DMS53 treated with DMSO at 0.1 percent for 48 hours (cell line): ENCODE data around the gene PPP1R11.
"Not testable (repeated sequence)": the region's sequence is repeated elsewhere in the genome, so short reads cannot be mapped to it uniquely, and the experiment has no call there.

ENCODE experiments used
- DNase-seq: peaks from one replicate; lab custom pipeline; 2025; ENCODE audit not compliant: unreplicated experiment; lab: John Stamatoyannopoulos, UW

The PPP1R11 gene, protein sequence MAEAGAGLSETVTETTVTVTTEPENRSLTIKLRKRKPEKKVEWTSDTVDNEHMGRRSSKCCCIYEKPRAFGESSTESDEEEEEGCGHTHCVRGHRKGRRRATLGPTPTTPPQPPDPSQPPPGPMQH

GRCh38 chr6:30066577-30067459, at the start of gene PPP1R11:
PPP1R11 (plus strand) TSS chr6:30067198; CDS start chr6:30067411, 213 bp downstream.
- peak; percentile 98 for DNase-seq

DNA sequence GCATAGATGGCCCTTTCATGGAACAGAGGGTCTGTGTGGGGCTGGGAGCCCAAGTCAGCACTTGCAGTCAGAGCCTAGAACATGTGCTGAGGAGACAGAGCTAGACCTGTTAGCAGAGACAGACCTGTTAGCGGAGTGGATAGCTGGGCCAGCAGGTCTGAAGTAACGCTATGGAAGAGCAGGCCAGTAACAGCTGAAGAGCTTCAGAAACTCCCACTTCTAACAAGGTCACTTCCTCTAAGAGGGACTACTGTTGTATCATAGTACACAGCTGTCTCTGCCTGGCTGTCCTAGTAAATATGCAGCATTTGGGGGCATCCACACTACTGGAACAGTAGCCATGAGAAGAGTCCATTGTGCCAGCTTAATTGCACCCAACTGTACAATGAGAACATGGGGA, 47.2 kb upstream of the PPP1R11 start:
- DNase-seq = no peak

DNA sequence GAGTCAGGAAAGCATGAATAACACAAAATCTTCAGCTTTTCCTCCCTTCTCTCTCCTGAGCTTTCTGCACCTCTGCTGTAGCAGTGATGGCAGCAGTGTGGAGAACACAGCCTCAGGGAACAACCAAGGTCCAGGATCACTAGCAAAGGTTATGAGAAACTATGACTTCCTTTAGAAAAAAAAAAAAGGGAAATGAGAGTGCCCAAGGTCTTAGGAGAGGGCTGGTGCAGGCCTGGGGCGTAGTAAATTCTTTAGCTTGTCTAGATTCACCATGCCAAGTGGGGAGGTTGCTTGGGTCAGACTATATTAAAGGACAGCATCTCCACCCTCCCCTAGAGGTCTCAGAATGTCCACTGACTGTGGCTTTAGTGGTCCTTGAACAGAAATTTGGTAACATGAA, 46.4 kb upstream of the PPP1R11 start:
- DNase-seq = no peak

- no peak for DNase-seq
Observed at GRCh38 chr6:30022189-30022588, 44.8 kb upstream of the PPP1R11 start.

- not testable (repeated sequence) for DNase-seq
Observed at GRCh38 chr6:30022712-30023111, 44.3 kb upstream of the PPP1R11 start.

GRCh38 chr6:30025186-30025585, 41.8 kb upstream of the PPP1R11 start:
- peak; percentile 11 for DNase-seq

GRCh38 chr6:30029588-30029987, 37.4 kb upstream of the PPP1R11 start:
- DNase-seq = no peak

DNA sequence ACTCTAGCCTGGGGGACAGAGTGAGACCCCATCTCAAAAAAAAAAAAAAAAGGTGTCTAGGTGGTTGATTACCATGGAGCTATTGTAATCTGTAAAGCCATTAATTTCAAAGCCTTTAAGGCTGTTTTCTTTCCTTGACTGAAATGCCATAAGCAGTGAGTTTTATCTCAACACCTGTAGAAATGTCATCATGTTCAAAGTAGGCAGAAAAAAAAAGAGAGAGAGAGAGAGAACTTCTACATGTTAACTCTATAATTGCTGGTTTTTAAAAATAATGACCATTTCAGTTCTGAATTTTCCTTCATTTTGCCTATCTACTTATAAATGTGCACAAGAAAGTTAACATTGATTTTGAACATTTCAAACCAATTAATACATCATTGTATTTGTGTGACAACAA, 35.6 kb upstream of the PPP1R11 start:
- DNase-seq = no peak

- DNase-seq = not testable (repeated sequence)
Observed at GRCh38 chr6:30033440-30033839, 33.6 kb upstream of the PPP1R11 start.

DNA sequence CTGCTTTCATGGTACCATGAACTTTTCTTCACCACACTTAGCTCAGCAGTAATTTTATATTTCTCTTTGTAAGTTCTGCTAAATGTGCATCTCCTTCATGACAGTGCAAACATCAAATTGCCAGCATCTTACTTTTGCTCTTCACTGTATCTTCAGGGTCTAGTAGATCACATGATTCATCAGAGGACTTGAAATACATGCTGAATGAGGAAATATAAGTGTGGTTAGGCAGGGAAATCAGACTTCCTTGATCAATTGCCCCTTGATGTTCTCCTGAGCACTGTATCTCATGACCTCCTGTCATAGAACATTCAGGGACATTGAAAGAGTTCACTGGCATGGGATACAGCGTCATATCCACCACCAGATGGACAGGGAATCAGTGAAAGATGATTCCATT, 31.2 kb upstream of the PPP1R11 start:
- no peak for DNase-seq

DNA sequence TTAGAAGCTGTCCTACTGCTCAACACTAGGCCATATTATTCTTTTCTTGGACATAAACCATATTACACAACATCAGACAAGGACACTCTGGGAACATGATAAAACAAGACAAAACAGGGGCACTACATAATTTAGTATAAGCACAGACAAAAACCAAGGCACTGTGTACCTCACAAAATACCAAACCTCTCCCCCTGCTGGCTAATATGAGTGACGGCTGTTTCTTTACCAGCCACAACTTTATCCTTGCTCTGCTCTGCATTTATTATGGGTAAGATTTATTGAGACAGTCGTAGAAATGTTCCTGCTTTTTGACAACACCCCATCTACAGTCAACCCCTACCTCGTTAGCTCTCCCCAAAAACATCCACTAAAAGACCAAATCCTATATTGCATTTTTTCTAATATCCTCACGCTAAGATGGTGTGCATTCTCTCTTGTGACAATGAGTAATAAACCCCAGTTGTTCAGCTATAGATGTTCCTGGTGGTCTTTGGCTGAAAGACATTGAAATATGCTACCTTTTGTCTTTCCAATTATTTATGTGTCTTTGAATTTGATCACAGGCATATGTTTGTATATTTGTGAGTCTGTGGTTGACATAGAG, 29.7 kb upstream of the PPP1R11 start:
- DNase-seq = no peak

DNA sequence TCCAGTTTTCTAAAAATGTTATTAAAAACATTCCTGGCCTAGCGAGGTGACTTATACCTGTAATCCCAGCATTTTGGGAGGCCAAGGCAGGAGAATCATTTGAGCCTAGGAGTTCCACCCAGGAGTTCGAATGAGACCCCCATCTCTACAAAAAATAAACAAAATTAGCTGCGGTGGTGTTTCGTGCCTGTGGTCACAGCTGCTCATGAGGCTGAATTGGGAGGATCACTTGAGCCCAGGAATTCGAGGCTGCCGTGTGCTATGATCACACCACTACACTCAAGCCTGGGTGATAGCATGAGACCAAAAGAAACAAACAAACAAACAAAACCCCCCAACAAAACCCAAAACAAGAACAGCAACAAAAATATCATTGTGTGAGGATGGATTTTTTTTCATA, 25.8 kb upstream of the PPP1R11 start:
- no peak for DNase-seq

- DNase-seq = no peak
Observed at GRCh38 chr6:30041821-30042220, 25.2 kb upstream of the PPP1R11 start.

DNA sequence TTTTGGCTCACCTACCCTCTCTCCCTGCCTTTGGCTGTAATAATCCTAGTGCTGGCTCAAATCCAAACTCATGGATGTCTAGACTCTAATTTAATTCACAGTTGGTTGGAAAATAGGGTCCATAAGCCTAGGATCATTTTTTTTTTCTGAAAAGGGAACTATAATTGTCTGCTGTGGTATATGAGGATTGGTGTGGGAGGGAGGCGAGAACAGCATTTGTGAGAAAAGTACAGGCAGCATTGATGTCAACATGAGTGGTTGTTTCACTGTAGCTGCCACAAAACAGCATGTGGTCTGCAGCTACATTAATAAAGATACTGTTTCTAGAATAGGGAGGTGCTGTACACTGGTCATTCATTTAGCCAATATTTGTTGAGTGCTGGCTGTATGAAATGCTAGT, 24.5 kb upstream of the PPP1R11 start:
- DNase-seq = no peak

DNA sequence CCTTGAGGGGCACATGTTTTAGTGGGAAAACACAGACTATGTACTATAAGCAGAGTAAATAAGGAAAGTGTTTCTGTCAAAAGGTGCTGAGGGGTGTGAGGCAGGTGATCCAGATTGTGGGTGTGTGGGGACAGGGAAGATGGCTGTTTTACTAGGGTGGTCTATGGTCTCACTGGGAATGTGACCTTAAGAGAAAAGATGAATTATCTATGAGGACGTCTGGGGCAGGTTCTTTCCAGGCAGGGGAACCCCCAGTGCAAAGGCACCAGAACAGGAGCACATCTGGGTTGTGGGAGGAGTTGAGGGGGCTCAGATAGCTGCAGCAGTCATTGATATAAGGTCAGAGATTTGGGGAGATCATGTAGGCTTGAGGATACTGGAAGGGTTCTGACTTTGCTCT, 24.1 kb upstream of the PPP1R11 start:
- no peak for DNase-seq

DNA sequence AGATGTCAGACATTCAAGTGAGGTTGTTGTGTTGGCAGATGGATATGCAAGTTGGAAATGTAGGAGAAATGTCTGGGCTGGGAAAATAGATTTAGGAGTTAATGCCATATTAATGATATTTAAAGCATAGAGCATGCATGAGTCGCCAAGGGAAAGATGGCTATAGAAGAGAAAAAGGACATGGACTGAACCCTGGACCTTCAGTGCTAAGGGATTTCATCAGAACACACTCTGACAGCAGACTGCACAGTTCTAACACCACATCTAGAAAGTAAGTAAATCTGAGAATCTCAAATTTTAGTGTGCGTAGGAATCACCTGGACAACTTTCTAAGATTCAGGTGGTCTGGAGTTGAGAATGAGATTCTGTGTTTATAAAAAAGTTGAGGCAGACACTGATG, 23.3 kb upstream of the PPP1R11 start:
- no peak for DNase-seq

GRCh38 chr6:30044630-30045029, 22.4 kb upstream of the PPP1R11 start:
- DNase-seq = no peak

GRCh38 chr6:30047220-30047619, 19.8 kb upstream of the PPP1R11 start:
- no peak for DNase-seq

- no peak for DNase-seq
Observed at GRCh38 chr6:30053682-30054081, 13.3 kb upstream of the PPP1R11 start.

GRCh38 chr6:30055513-30055912, 11.5 kb upstream of the PPP1R11 start:
- DNase-seq = no peak

DNA sequence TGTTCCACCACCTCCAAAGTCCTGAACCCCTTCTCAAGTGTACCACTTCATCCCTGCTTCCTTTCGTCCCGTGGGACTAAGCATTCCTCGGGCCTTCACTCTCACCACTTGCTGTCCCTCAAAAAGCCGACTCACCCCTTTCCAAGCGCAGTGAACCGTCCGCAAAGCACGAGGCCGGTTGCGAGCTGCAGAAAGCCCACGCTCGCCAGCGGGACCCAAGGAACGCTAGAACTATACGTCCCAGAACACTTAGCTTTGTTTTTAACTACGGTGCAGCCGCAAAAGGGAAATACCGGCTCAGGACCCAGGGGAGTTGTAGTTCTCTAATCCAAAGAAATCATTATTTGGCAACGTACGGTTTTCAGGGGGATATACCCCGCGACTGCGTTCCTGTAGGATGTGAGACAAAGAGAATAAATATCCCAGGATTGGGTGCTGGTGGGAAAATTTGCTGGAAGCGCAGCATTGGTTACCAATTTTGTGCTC, 6.3 kb upstream of the PPP1R11 start:
- no peak for DNase-seq
